ENCODE measurements around the gene TET2.

The TET2 gene

DNA sequence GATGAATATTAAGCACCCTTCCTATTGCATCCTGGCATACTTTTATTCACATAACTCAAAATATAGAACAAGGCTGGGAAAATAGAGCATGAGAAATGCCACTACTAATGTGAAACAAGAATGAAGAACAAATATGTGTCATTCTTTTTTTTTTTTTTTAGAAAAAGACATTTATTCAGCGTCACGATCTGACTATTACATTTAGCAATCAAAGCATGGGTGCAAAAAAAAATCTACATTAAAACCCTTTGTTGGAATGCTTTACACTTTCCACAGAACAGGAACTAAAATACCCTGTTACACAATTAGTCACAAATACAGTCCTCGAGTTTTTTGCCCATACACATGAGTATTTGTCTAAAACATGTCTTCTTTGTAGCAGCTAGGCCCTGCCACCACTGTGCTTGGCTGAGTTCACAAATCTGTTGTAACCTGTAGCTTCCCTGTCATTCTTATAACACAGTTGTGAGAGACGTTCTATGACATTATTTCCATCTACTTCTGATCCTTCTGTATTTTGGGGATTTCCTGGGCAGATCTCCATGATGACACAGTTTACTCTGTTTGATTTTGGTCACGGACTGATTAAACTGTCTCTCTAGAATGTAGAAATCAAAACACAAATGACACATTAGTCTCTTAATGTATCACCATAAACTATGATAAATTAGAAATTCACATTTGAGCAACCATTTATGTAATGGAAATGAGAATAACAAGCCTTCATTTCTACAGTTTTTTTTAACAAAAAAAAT is 9.4 kb upstream of the TET2 start:
- H3K4me3 ChIP-seq (replicated peaks in 1 of 2; ENCODE audit: low read depth in 2 of 2, low read length in 2 of 2): no peak overlapping the region
- DNase-seq (ENCODE audit: low read depth in 2 of 2): no peak
- TF ChIP-seq, protein P1, sequence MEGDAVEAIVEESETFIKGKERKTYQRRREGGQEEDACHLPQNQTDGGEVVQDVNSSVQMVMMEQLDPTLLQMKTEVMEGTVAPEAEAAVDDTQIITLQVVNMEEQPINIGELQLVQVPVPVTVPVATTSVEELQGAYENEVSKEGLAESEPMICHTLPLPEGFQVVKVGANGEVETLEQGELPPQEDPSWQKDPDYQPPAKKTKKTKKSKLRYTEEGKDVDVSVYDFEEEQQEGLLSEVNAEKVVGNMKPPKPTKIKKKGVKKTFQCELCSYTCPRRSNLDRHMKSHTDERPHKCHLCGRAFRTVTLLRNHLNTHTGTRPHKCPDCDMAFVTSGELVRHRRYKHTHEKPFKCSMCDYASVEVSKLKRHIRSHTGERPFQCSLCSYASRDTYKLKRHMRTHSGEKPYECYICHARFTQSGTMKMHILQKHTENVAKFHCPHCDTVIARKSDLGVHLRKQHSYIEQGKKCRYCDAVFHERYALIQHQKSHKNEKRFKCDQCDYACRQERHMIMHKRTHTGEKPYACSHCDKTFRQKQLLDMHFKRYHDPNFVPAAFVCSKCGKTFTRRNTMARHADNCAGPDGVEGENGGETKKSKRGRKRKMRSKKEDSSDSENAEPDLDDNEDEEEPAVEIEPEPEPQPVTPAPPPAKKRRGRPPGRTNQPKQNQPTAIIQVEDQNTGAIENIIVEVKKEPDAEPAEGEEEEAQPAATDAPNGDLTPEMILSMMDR (IDR thresholded peaks at IDR 0.05; ENCODE audit: low read depth, low read length): no peak

DNA sequence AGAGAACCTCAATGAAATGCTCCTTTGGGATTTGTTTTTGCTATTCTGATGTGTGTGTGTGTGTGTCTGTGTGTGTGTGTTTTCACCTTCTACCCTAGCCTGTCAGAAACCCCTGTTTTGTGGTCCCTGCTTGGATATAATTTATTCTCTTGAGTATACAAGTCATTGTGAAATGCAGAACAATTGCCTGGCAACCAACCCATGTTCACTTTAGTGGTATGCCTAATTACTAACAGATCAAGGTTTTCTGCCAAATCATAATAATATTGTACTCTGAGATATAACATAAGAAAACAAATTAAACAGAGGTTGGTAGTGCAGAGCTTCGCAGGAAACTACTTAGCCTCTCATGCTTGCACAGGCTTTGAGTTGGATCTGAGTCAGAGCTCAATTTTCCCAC is 7.0 kb upstream of the TET2 start:
- peak; percentile 58 to 64 for DNase-seq (ENCODE audit: low read depth in 2 of 2)
- H3K4me3 ChIP-seq (replicated peaks in 1 of 2; ENCODE audit: low read depth in 2 of 2, low read length in 2 of 2): no peak overlapping the region
- TF ChIP-seq, protein P1 (IDR thresholded peaks at IDR 0.05; ENCODE audit: low read depth, low read length): no peak

DNA sequence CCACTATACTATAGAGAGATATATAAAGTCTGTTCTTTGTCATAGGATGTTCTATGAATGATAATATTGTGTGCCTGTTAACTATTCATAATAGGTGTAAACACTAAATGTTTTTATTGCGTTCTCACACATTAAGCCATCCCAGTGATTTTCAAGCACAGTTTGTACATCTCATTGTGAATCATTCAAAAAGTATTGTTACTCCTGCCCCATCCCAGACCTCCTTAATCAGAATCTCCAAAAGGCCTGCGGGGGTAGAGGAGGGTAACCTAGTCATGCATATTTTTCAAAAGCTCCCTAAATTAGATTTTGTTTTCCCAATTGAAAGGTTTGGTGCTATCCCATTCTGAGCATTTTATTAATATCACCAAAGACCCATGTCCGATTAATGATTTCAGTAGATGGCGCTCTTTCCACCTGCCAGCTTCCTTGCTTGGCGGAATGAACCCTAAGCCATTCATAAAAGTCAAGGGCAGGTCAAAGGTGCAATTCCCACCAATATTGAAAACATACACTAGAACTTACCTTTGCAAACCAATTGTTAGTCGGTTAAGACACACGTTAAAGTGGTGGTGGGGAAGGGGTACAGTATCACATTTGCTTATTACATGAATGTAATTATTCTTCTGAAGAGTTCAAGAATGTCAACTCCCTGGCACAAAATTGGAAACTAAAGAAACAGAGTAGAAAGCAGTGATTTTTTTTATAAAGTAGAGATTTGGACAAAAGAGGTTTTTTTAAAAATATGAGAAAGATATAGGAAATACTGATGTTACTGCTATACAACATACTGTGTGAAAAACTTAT is 5.8 kb upstream of the TET2 start:
- TF ChIP-seq, protein P1 (IDR thresholded peaks at IDR 0.05; ENCODE audit: low read depth, low read length): peak; percentile 55
- no peak overlapping the region for H3K4me3 ChIP-seq (replicated peaks in 1 of 2; ENCODE audit: low read depth in 2 of 2, low read length in 2 of 2)
- DNase-seq (ENCODE audit: low read depth in 2 of 2): peak; percentile 43 to 51

DNA sequence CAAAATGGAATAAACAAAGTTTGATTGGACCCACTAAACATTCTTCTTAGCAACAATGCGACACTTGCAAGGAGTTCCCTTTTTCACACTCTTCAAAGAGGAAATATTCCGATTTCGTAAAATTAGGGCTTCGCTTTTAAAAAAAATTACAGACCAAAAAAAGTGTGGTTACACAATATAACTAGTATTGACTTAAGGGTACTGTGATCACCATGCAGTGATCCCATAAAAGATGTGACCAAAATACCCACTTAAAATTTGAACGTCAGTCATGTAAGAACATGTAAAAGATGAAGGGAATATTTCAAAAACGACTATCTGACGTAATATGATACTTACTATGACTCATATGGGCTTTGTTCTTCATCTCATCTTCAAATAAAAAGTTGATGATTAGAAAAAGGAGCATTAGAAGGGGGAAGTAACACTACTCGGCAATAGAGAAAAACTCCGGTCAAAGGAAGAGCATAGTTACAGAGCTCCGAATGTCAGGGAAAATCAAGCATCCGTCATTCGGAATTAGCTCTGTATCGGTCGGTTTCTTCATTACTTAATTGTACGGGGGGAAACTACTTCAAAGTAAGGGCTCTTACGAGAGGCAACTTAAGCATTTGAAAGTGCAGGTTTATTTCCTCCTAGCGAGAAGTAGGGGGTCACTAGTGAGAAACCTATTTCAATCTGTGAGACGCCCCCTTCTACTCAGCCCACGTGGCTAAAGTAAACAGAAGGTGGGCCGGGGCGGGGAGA is 1.3 kb upstream of the TET2 start:
- TF ChIP-seq, protein P1 (IDR thresholded peaks at IDR 0.05; ENCODE audit: low read depth, low read length): no peak
- peak overlapping the region; percentile 59 to 61 for H3K4me3 ChIP-seq (replicated peaks in 1 of 2; ENCODE audit: low read depth in 2 of 2, low read length in 2 of 2)
- DNase-seq (ENCODE audit: low read depth in 2 of 2): no peak

DNA sequence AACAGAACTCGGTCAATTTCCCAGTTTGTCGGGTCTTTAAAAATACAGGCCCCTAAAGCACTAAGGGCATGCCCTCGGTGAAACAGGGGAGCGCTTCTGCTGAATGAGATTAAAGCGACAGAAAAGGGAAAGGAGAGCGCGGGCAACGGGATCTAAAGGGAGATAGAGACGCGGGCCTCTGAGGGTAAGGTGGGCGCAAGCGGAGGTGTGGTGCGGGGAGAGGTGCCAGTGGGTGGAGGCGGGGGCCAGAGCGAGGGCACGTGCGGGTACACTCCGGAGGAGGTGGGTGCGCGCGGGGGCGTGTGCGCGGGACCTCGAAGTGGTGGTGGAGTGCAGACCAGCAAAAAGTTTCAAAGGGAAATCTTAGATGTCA is 787 bp upstream of the TET2 start:
- TF ChIP-seq, protein P1 (IDR thresholded peaks at IDR 0.05; ENCODE audit: low read depth, low read length): no peak
- H3K4me3 ChIP-seq (replicated peaks in 1 of 2; ENCODE audit: low read depth in 2 of 2, low read length in 2 of 2): peak overlapping the region; percentile 59 to 61
- DNase-seq (ENCODE audit: low read depth in 2 of 2): no peak

DNA sequence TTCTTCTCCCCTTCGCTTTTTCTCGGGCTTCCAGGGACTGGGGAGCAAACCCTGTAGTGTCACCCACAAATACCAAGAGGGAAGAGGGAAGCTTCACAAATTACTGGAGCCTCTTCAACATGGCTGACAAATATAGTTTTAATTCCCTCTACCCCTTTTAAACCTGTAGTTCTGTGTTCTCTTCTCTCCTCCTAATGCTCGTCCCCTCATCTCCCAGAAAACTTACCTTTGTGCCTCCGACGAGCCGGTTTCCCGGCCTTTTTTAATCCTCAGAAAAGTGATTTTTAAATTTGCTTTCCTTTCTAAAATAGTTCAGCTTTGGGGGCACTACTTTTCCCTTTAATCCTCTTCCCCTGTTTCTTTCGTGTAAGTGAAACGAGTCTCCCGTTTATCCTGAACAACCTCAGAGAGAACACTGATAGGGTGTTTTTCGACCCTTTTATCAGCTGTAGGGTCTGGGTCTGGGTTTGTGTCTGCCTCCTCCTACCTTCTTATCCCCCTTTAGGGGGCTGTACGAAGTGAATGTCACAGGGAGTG is 408 bp downstream of the TET2 start:
- H3K4me3 ChIP-seq (replicated peaks in 1 of 2; ENCODE audit: low read depth in 2 of 2, low read length in 2 of 2): peak overlapping the region; percentile 61 to 79
- TF ChIP-seq, protein P1 (IDR thresholded peaks at IDR 0.05; ENCODE audit: low read depth, low read length): no peak
- DNase-seq (ENCODE audit: low read depth in 2 of 2): no peak

Data from cardiac fibroblast (primary cell).